CMK (cell line): ENCODE measurements around the gene TUBA3E.
"Not testable (repeated sequence)": the region's sequence is repeated elsewhere in the genome, so short reads cannot be mapped to it uniquely, and the experiment has no call there.

Experiments
- DNase-seq: peaks from one replicate; pipeline ENCODE4 v3.0.0-alpha.2; 2010; ENCODE audit warnings: low read depth

TUBA3E gene

GRCh38 chr2:130143266-130144039 lies 54.8 kb downstream of the TUBA3E start:
- DNase-seq, result not testable (repeated sequence)

GRCh38 chr2:130142396-130143265 lies 55.6 kb downstream of the TUBA3E start:
- not testable (repeated sequence) for DNase-seq
